GM18870 (cell line): ENCODE measurements around the gene ACSL3.
"Not testable (repeated sequence)": the region's sequence is repeated elsewhere in the genome, so short reads cannot be mapped to it uniquely, and the experiment has no call there.

Experiments
- ATAC-seq: cut with Tn5 transposase; IDR thresholded peaks from one replicate; pipeline ENCODE4 v1.9.1; 2021; ENCODE audit warnings: moderate library complexity; ENCODE audit not compliant: unreplicated experiment

Gene ACSL3

GRCh38 chr2:222968550-222969155 lies 107.8 kb downstream of the ACSL3 start:
- no peak for ATAC-seq

- ATAC-seq, result no peak
Observed at GRCh38 chr2:222969491-222969890, 108.7 kb downstream of the ACSL3 start.

- ATAC-seq, result no peak
Observed at GRCh38 chr2:222972420-222972819, 111.6 kb downstream of the ACSL3 start.

GRCh38 chr2:222973237-222973636 lies 112.4 kb downstream of the ACSL3 start:
- ATAC-seq, result no peak

GRCh38 chr2:222973733-222974132 lies 112.9 kb downstream of the ACSL3 start:
- no peak for ATAC-seq

GRCh38 chr2:222976521-222977061 lies 115.8 kb downstream of the ACSL3 start:
- ATAC-seq, result no peak

GRCh38 chr2:222977121-222977520 lies 116.3 kb downstream of the ACSL3 start:
- no peak for ATAC-seq

- ATAC-seq, result no peak
Observed at GRCh38 chr2:222978850-222979249, 118.0 kb downstream of the ACSL3 start.

- ATAC-seq, result no peak
Observed at GRCh38 chr2:222979484-222979883, 118.6 kb downstream of the ACSL3 start.

- no peak for ATAC-seq
Observed at GRCh38 chr2:222982010-222982908, 121.4 kb downstream of the ACSL3 start.

- no peak for ATAC-seq
Observed at GRCh38 chr2:222982909-222983265, 122.1 kb downstream of the ACSL3 start.

- no peak for ATAC-seq
Observed at GRCh38 chr2:222984908-222985307, 124.1 kb downstream of the ACSL3 start.

- no peak for ATAC-seq
Observed at GRCh38 chr2:222989431-222989830, 128.6 kb downstream of the ACSL3 start.

- ATAC-seq, result not testable (repeated sequence)
Observed at GRCh38 chr2:222990206-222990605, 129.4 kb downstream of the ACSL3 start.

- ATAC-seq, result no peak
Observed at GRCh38 chr2:222992137-222992536, 131.3 kb downstream of the ACSL3 start.
